Karpas-422 (cell line): ENCODE measurements around the gene SLC25A19. TPM values are rescaled to one million over a fixed set of nuclear protein-coding genes. Genes with fewer than 3 reads are reported as not detected.

Experiments used
- DNase-seq: peaks from one replicate; pipeline ENCODE4 v3.0.0-alpha.2; 2015
- H2AFZ ChIP-seq: fragments of 200-600 bp; sonication (generic); 2 replicates; pipeline ENCODE4 v1.6.1; 2014; ENCODE audit warnings: antibody characterized with exemption, low read length, mixed read lengths
- H3K27ac ChIP-seq: fragments of 200-600 bp; sonication (generic); 2 replicates; pipeline ENCODE4 v1.5.1; 2014; ENCODE audit warnings: mild to moderate bottlenecking, low read length, moderate library complexity
- H3K27me3 ChIP-seq: fragments of 200-600 bp; sonication (generic); 2 replicates; pipeline ENCODE4 v1.6.1; 2014; ENCODE audit warnings: low read length, mixed read lengths
- H3K36me3 ChIP-seq: fragments of 200-600 bp; sonication (generic); 2 replicates; pipeline ENCODE4 v1.6.1; 2014; ENCODE audit warnings: low read length, mixed read lengths; ENCODE audit not compliant: insufficient read depth
- H3K4me1 ChIP-seq: fragments of 200-600 bp; sonication (generic); 2 replicates; pipeline ENCODE4 v1.6.1; 2014; ENCODE audit warnings: mild to moderate bottlenecking, low read length, mixed read lengths
- H3K4me2 ChIP-seq: fragments of 200-600 bp; sonication (generic); 2 replicates; pipeline ENCODE4 v1.6.1; 2014; ENCODE audit warnings: low read length, low read depth, mild to moderate bottlenecking; ENCODE audit not compliant: poor library complexity, severe bottlenecking
- H3K4me3 ChIP-seq: fragments of 200-600 bp; sonication (generic); 2 replicates; pipeline ENCODE4 v1.5.1; 2014; ENCODE audit warnings: mild to moderate bottlenecking, antibody characterized with exemption, low read length, mixed read lengths
- H3K79me2 ChIP-seq: fragments of 200-600 bp; sonication (generic); 2 replicates; pipeline ENCODE4 v1.6.1; 2014; ENCODE audit warnings: mild to moderate bottlenecking, low read length, mixed read lengths
- H3K9ac ChIP-seq: fragments of 200-600 bp; sonication (generic); 2 replicates; pipeline ENCODE4 v1.6.0; 2014; ENCODE audit warnings: low read length
- H3K9me2 ChIP-seq: fragments of 200-600 bp; sonication (generic), shearing (Covaris generic); replicated peaks from 2 replicates; pipeline ENCODE4 v1.6.0; 2014; ENCODE audit warnings: mild to moderate bottlenecking, low read length, moderate library complexity; ENCODE audit not compliant: insufficient read depth
- H3K9me3 ChIP-seq: fragments of 300-700, 200-600 bp; sonication (generic); 2 replicates; pipeline ENCODE4 v1.6.1; 2014; ENCODE audit warnings: low read length, mixed read lengths
- H4K20me1 ChIP-seq: fragments of 200-600 bp; sonication (generic); 2 replicates; pipeline ENCODE4 v1.6.1; 2014; ENCODE audit warnings: mild to moderate bottlenecking, antibody characterized with exemption, low read length, low read depth; ENCODE audit not compliant: insufficient read depth
- total RNA-seq: library from RNA; depleted of rRNA; stranded (reverse); fragments of >200 nt; shearing (Covaris generic); gene quantifications from 2 replicates; pipeline ENCODE4 v1.2.3, GENCODE V29; 2014; ENCODE audit warnings: low replicate concordance; rRNA removed

SLC25A19 gene
- total RNA-seq, 1 experiment from 2014 or later, result 36.5 TPM

GRCh38 chr17:75231071-75231470, 58.2 kb downstream of the SLC25A19 start:
- Histone ChIP-seq H3K79me2 (no peaks in the 10 kb centered on the region), H3K36me3 (peaks cover 31% of the 10 kb centered on the region)

GRCh38 chr17:75228847-75229246, 60.4 kb downstream of the SLC25A19 start:
- H3K4me3 ChIP-seq, result no peak overlapping the region
- no peaks in the 10 kb centered on the region for H4K20me1 ChIP-seq
- H3K9me3 ChIP-seq, result no peaks in the 10 kb centered on the region
- H3K36me3 ChIP-seq, result peaks cover 22% of the 10 kb centered on the region
- DNase-seq, result no peak
- no peak overlapping the region for H3K9ac ChIP-seq
- H3K27ac ChIP-seq, result no peak overlapping the region
- no peaks in the 10 kb centered on the region for H3K9me2 ChIP-seq
- H3K4me2 ChIP-seq, result no peak overlapping the region
- H2AFZ ChIP-seq, result no peak overlapping the region
- no peaks in the 10 kb centered on the region for H3K27me3 ChIP-seq
- H3K4me1 ChIP-seq, result no peaks in the 10 kb centered on the region
- no peaks in the 10 kb centered on the region for H3K79me2 ChIP-seq

More at GRCh38 chr17:75231071-75231470, 58.2 kb downstream of the SLC25A19 start:
- Histone ChIP-seq H3K27me3 (no peaks in the 10 kb centered on the region), H2AFZ (no peak overlapping the region), H3K27ac (no peak overlapping the region), H3K4me3 (no peak overlapping the region), H4K20me1 (no peaks in the 10 kb centered on the region), H3K4me2 (no peak overlapping the region), H3K9ac (no peak overlapping the region), H3K9me3 (no peaks in the 10 kb centered on the region), H3K9me2 (no peaks in the 10 kb centered on the region), H3K4me1 (no peaks in the 10 kb centered on the region)
- no peak for DNase-seq

GRCh38 chr17:75228305-75228704, 60.9 kb downstream of the SLC25A19 start:
- Histone ChIP-seq H2AFZ (no peak overlapping the region), H3K27me3 (no peaks in the 10 kb centered on the region), H3K9ac (no peak overlapping the region), H3K36me3 (peaks cover 22% of the 10 kb centered on the region), H3K27ac (no peak overlapping the region), H3K9me3 (no peaks in the 10 kb centered on the region), H4K20me1 (no peaks in the 10 kb centered on the region), H3K4me2 (no peak overlapping the region), H3K4me3 (no peak overlapping the region), H3K79me2 (no peaks in the 10 kb centered on the region), H3K9me2 (no peaks in the 10 kb centered on the region), H3K4me1 (no peaks in the 10 kb centered on the region)
- DNase-seq, result no peak

- no peak overlapping the region for H3K4me2 ChIP-seq
- H3K9ac ChIP-seq, result no peak overlapping the region
- DNase-seq, result no peak
Measured at GRCh38 chr17:75227729-75228128, 61.5 kb downstream of the SLC25A19 start.

GRCh38 chr17:75225016-75225415, 64.2 kb downstream of the SLC25A19 start:
- Histone ChIP-seq H3K9me3 (no peaks in the 10 kb centered on the region), H3K27ac (no peak overlapping the region), H3K79me2 (no peaks in the 10 kb centered on the region), H4K20me1 (no peaks in the 10 kb centered on the region), H3K4me1 (no peaks in the 10 kb centered on the region), H3K27me3 (no peaks in the 10 kb centered on the region), H2AFZ (no peak overlapping the region), H3K9me2 (no peaks in the 10 kb centered on the region), H3K4me2 (no peak overlapping the region), H3K9ac (no peak overlapping the region), H3K36me3 (peaks cover 16% of the 10 kb centered on the region; the same call in 1 of the 2 replicates), H3K4me3 (no peak overlapping the region)
- DNase-seq, result no peak

More at GRCh38 chr17:75227729-75228128, 61.5 kb downstream of the SLC25A19 start:
- no peak overlapping the region for H3K27ac ChIP-seq
- no peaks in the 10 kb centered on the region for H3K9me3 ChIP-seq
- no peak overlapping the region for H2AFZ ChIP-seq
- H3K4me1 ChIP-seq, result no peaks in the 10 kb centered on the region
- H3K4me3 ChIP-seq, result no peak overlapping the region
- H3K9me2 ChIP-seq, result no peaks in the 10 kb centered on the region
- no peaks in the 10 kb centered on the region for H4K20me1 ChIP-seq
- H3K79me2 ChIP-seq, result no peaks in the 10 kb centered on the region
- H3K36me3 ChIP-seq, result peaks cover 22% of the 10 kb centered on the region
- H3K27me3 ChIP-seq, result no peaks in the 10 kb centered on the region

Other genes starting within 250 kb of the SLC25A19 start
- gene ATP5PD, start 242.5 kb downstream of the SLC25A19 start, total RNA-seq, result 186 and 187 TPM in 2 replicates
- 21.0 and 24.7 TPM in 2 replicates for gene KCTD2, start 242.2 kb downstream of the SLC25A19 start, total RNA-seq
- not detected in 2 replicates for gene SLC16A5, start 201.5 kb downstream of the SLC25A19 start, total RNA-seq
- 6.1 and 12.8 TPM in 2 replicates for gene ARMC7, start 179.5 kb downstream of the SLC25A19 start, total RNA-seq
- gene NT5C, start 157.7 kb downstream of the SLC25A19 start, total RNA-seq, result 43.6 and 174 TPM in 2 replicates
- gene JPT1, start 134.9 kb downstream of the SLC25A19 start, total RNA-seq, result 98.2 and 159 TPM in 2 replicates
- 136 and 177 TPM in 2 replicates for gene SUMO2, start 106.5 kb downstream of the SLC25A19 start, total RNA-seq
- gene NUP85, start 83.8 kb downstream of the SLC25A19 start, total RNA-seq, result 40.6 and 47.8 TPM in 2 replicates
- 23.4 and 45.1 TPM in 2 replicates for gene GGA3, start 27.8 kb downstream of the SLC25A19 start, total RNA-seq
- 48.8 and 58.7 TPM in 2 replicates for gene MRPS7, start 27.6 kb downstream of the SLC25A19 start, total RNA-seq
- gene MIF4GD, start 18.2 kb downstream of the SLC25A19 start, total RNA-seq, result 44.4 and 63.3 TPM in 2 replicates
- 106 and 193 TPM in 2 replicates for gene GRB2, start 116.2 kb upstream of the SLC25A19 start, total RNA-seq
- 20.5 and 20.7 TPM in 2 replicates for gene TMEM94, start 167.2 kb upstream of the SLC25A19 start, total RNA-seq
- not detected in 2 replicates for gene CASKIN2, start 226.1 kb upstream of the SLC25A19 start, total RNA-seq
- 25.5 and 42.8 TPM in 2 replicates for gene TSEN54, start 227.1 kb upstream of the SLC25A19 start, total RNA-seq
- gene LLGL2, start 236.3 kb upstream of the SLC25A19 start, total RNA-seq, result 6.1 and 7.6 TPM in 2 replicates